Esophagus squamous epithelium (tissue), 5 donors: ENCODE results near the gene ZSWIM3. TPM values are rescaled to one million over a fixed set of nuclear protein-coding genes. Genes with fewer than 3 reads are reported as not detected.

Experiments used
- DNase-seq: peaks from one replicate; lab custom pipeline; 2025; lab: John Stamatoyannopoulos, UW
- H3K27ac ChIP-seq, 4 donors: fragments of 200-600 bp; sonication (generic); one replicate each; pipeline ENCODE4 v1.5.1; 2016 to 2019; ENCODE audit warnings: mild to moderate bottlenecking in 1 of 4
- H3K27me3 ChIP-seq, 4 donors: fragments of 200-600 bp; sonication (generic); 1 replicate in 3 of 4; 2 replicates in 1 of 4; pipeline versions ENCODE4 v1.5.1 to v1.6.0; 2017 to 2021; ENCODE audit warnings: antibody characterized with exemption in 1 of 4
- H3K36me3 ChIP-seq, 3 donors: fragments of 200-600 bp; sonication (generic); one replicate each; pipeline ENCODE4 v1.5.1; 2016 to 2019
- H3K4me1 ChIP-seq, 3 donors: fragments of 200-600 bp; sonication (generic); one replicate each; pipeline ENCODE4 v1.5.1; 2017 to 2019
- H3K4me3 ChIP-seq, 4 donors: fragments of 200-600 bp; sonication (generic); 1 replicate in 3 of 4; 2 replicates in 1 of 4; pipeline ENCODE4 v1.5.1; 2016 to 2019; ENCODE audit warnings: mild to moderate bottlenecking in 2 of 4, moderate library complexity in 1 of 4
- H3K9me3 ChIP-seq, 3 donors: fragments of 200-600 bp; sonication (generic); one replicate each; pipeline ENCODE4 v1.5.1; 2016 to 2019
- POLR2A ChIP-seq, 4 donors: fragments of 450-650 bp; IDR thresholded peaks; one replicate each; pipeline ENCODE4 v1.6.1; 2017; ENCODE audit warnings: antibody characterized with exemption in 4 of 4, mild to moderate bottlenecking in 4 of 4, moderate library complexity in 3 of 4
- WGBS, 2 donors: methylation state at CpG; one replicate each; pipeline ENCODE4 v1.1.5; 2018; 5-methylcytosine and 5-hydroxymethylcytosine counted together
- intact Hi-C: fragments of 100-400 bp; cut with DNase I; formaldehyde crosslinking; loops from one replicate; pipeline ENCODE4 v1.15.0; 2022
- total RNA-seq, 4 donors: library from RNA; depleted of rRNA; stranded (reverse); fragments of >200 nt; gene quantifications; one replicate each; pipeline ENCODE4 v1.1.0, GENCODE V29; 2016
- TF ChIP-seq, protein P1 (sequence below), 6 experiments: fragments of 450-650 bp in 4 of 6; fragments of 200-600 bp in 2 of 6; sonication (generic) in 2 of 6; IDR thresholded peaks; one replicate each; pipeline ENCODE4 v1.5.1; 2016 to 2019; ENCODE audit warnings: antibody characterized with exemption in 6 of 6, mild to moderate bottlenecking in 4 of 6, moderate library complexity in 4 of 6
- donor health status: DM: yes; HTN: yes; CAD: no.

The ZSWIM3 gene
- total RNA-seq, 4 donors from 2014 or later, result 1.1 to 3.2 (median 2.5) TPM

- peaks cover 0 to 36% (median 3%) of the 10 kb centered on the region in 3 donors for H3K36me3 ChIP-seq
- no peak for TF ChIP-seq POLR2A (IDR thresholded peaks at IDR 0.05)
- TF ChIP-seq, protein P1, sequence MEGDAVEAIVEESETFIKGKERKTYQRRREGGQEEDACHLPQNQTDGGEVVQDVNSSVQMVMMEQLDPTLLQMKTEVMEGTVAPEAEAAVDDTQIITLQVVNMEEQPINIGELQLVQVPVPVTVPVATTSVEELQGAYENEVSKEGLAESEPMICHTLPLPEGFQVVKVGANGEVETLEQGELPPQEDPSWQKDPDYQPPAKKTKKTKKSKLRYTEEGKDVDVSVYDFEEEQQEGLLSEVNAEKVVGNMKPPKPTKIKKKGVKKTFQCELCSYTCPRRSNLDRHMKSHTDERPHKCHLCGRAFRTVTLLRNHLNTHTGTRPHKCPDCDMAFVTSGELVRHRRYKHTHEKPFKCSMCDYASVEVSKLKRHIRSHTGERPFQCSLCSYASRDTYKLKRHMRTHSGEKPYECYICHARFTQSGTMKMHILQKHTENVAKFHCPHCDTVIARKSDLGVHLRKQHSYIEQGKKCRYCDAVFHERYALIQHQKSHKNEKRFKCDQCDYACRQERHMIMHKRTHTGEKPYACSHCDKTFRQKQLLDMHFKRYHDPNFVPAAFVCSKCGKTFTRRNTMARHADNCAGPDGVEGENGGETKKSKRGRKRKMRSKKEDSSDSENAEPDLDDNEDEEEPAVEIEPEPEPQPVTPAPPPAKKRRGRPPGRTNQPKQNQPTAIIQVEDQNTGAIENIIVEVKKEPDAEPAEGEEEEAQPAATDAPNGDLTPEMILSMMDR (IDR thresholded peaks at IDR 0.05), result peak in 2 of 6 experiments; percentile 15 to 21
- peaks cover 30 to 55% (median 33%) of the 10 kb centered on the region in 3 donors for H3K4me1 ChIP-seq
- H3K27ac ChIP-seq, result peak overlapping the region; percentile 88 to 95 (median 91)
- no peaks in the 10 kb centered on the region for H3K9me3 ChIP-seq
- no peaks in the 10 kb centered on the region for H3K27me3 ChIP-seq
- no peak for DNase-seq
- WGBS, 2 donors, result 58 to 74% methylated on average over 3 of the region's 3 CpGs
- intact Hi-C loops, result no loop called here
- H3K4me3 ChIP-seq, result peak overlapping the region in 3 of 4 donors; percentile 58 to 85 (median 71)
Measured at GRCh38 chr20:45835329-45835765, 22.1 kb upstream of the ZSWIM3 start.

- H3K4me1 ChIP-seq, result peaks cover 30 to 58% (median 33%) of the 10 kb centered on the region in 3 donors
- DNase-seq, result no peak
Measured at GRCh38 chr20:45835825-45836224, 21.6 kb upstream of the ZSWIM3 start.

GRCh38 chr20:45836841-45837240, 20.6 kb upstream of the ZSWIM3 start:
- H3K9me3 ChIP-seq, result no peaks in the 10 kb centered on the region
- intact Hi-C loops, result no loop called here
- H3K4me3 ChIP-seq, result peak overlapping the region in 1 of 4 donors; percentile 30
- H3K27me3 ChIP-seq, result no peaks in the 10 kb centered on the region
- H3K27ac ChIP-seq, result peak overlapping the region in 3 of 4 donors; percentile 14 to 88 (median 58)
- TF ChIP-seq, protein P1 (IDR thresholded peaks at IDR 0.05), result no peak
- no peak for TF ChIP-seq POLR2A (IDR thresholded peaks at IDR 0.05)
- 0 to 86% methylated on average over 1 of the region's 1 CpG for WGBS, 2 donors
- peaks cover 7 to 51% (median 9%) of the 10 kb centered on the region in 3 donors for H3K36me3 ChIP-seq
- H3K4me1 ChIP-seq, result peaks cover 30 to 67% (median 33%) of the 10 kb centered on the region in 3 donors
- DNase-seq, result no peak

More at GRCh38 chr20:45835825-45836224, 21.6 kb upstream of the ZSWIM3 start:
- H3K27ac ChIP-seq, result peak overlapping the region; percentile 88 to 95 (median 91)
- peak overlapping the region in 3 of 4 donors; percentile 58 to 85 (median 71) for H3K4me3 ChIP-seq
- intact Hi-C loops, result no loop called here
- H3K36me3 ChIP-seq, result peaks cover 4 to 41% (median 8%) of the 10 kb centered on the region in 3 donors
- 40 to 43% methylated on average over 2 to 3 of the region's 5 CpGs for WGBS, 2 donors
- H3K9me3 ChIP-seq, result no peaks in the 10 kb centered on the region
- H3K27me3 ChIP-seq, result no peaks in the 10 kb centered on the region
- TF ChIP-seq, protein P1 (IDR thresholded peaks at IDR 0.05), result no peak
- TF ChIP-seq POLR2A (IDR thresholded peaks at IDR 0.05), result no peak

- no peak for DNase-seq
- 87 to 93% methylated on average over 11 to 14 of the region's 25 CpGs for WGBS, 2 donors
- no peak for TF ChIP-seq POLR2A (IDR thresholded peaks at IDR 0.05)
- TF ChIP-seq, protein P1 (IDR thresholded peaks at IDR 0.05), result no peak
- no peaks in the 10 kb centered on the region for H3K27me3 ChIP-seq
- peak overlapping the region in 1 of 4 donors; percentile 5 for H3K27ac ChIP-seq
- peaks cover 3 to 55% (median 9%) of the 10 kb centered on the region in 3 donors for H3K4me1 ChIP-seq
- no peaks in the 10 kb centered on the region for H3K9me3 ChIP-seq
- no peak overlapping the region for H3K4me3 ChIP-seq
- intact Hi-C loops, result no loop called here
- H3K36me3 ChIP-seq, result peaks cover 22 to 90% (median 23%) of the 10 kb centered on the region in 3 donors
Measured at GRCh38 chr20:45840700-45841198, 16.7 kb upstream of the ZSWIM3 start.

GRCh38 chr20:45841407-45842129, 15.8 kb upstream of the ZSWIM3 start:
- no peaks in the 10 kb centered on the region for H3K9me3 ChIP-seq
- peaks cover 22 to 98% (median 28%) of the 10 kb centered on the region in 3 donors for H3K36me3 ChIP-seq
- no peak for TF ChIP-seq POLR2A (IDR thresholded peaks at IDR 0.05)
- TF ChIP-seq, protein P1 (IDR thresholded peaks at IDR 0.05), result no peak
- no peaks in the 10 kb centered on the region for H3K27me3 ChIP-seq
- peaks cover 0 to 47% (median 5%) of the 10 kb centered on the region in 3 donors for H3K4me1 ChIP-seq
- H3K4me3 ChIP-seq, result no peak overlapping the region
- H3K27ac ChIP-seq, result peak overlapping the region in 3 of 4 donors; percentile 5 to 59 (median 57)
- whole genome bisulfite sequencing, 2 donors, result 91% methylated on average over 7 to 9 of the region's 10 CpGs
- intact Hi-C loops, result no loop called here
- DNase-seq, result no peak
